Central memory CD8-positive, alpha-beta T cell (primary cell): ENCODE data around the gene ZNF469.

Experiments used
- ATAC-seq: fragments of 150-1000 bp; cut with Tn5 transposase; replicated peaks from 2 replicates; pipeline ENCODE4 v1.10.0; 2022; ENCODE audit warnings: mild to moderate bottlenecking, moderate FRiP score, moderate number of reproducible peaks; ENCODE audit not compliant: poor library complexity, severe bottlenecking; ENCODE audit errors: extremely low read depth
- DNase-seq, 2 donors: peaks; one replicate each; pipeline ENCODE4 v3.0.0; 2021; ENCODE audit warnings: low spot score in 2 of 2
- H3K27ac Mint-ChIP-seq: one replicate; pipeline ENCODE4 v1.8.0; 2022; ENCODE audit warnings: low read depth, mild to moderate bottlenecking, moderate library complexity, mixed read lengths
- H3K27me3 Mint-ChIP-seq: one replicate; pipeline ENCODE4 v1.8.0; 2022; ENCODE audit warnings: mixed read lengths
- H3K36me3 Mint-ChIP-seq: one replicate; pipeline ENCODE4 v1.8.0; 2022; ENCODE audit warnings: mild to moderate bottlenecking, moderate library complexity, mixed read lengths; ENCODE audit not compliant: insufficient read depth
- H3K4me1 Mint-ChIP-seq: one replicate; pipeline ENCODE4 v1.8.0; 2022; ENCODE audit warnings: mixed read lengths
- H3K4me3 Mint-ChIP-seq: one replicate; pipeline ENCODE4 v1.8.0; 2022; ENCODE audit warnings: mild to moderate bottlenecking, moderate library complexity, mixed read lengths
- H3K9me3 Mint-ChIP-seq: one replicate; pipeline ENCODE4 v1.8.0; 2022; ENCODE audit warnings: mixed read lengths

ZNF469 gene

DNA sequence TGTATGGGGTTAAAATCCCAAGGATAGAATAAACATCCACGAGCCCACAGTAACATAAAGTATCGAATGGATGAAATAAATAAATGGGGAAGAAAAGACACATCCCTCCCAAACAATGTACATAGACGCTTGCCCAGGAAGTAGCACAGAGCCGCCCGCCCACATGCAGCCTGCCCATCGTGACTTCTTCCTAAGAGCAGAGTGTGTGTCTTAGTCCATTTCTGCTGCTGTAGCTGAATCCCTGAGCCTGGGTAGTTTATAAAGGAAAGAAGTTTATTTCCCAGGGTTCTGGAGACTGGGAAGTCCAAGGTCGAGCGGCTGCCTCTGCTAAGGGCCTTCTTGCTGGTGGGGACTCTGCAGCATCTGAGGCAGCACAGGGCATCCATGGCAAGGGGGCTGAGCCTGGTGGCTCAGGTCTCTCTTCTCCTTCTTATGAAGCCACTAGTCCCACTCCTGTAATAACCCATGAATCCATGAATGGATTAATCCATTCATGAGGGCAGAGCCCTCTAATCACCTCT is 39.4 kb upstream of the ZNF469 start:
- Mint-ChIP-seq H3K27ac (no peak overlapping the region), H3K36me3 (no peaks in the 10 kb centered on the region), H3K4me1 (no peaks in the 10 kb centered on the region), H3K4me3 (no peak overlapping the region), H3K9me3 (no peaks in the 10 kb centered on the region), H3K27me3 (peaks cover 9% of the 10 kb centered on the region)
- ATAC-seq, result no peak
- no peak for DNase-seq

GRCh38 chr16:88344411-88345030 is 38.2 kb upstream of the ZNF469 start:
- ATAC-seq (no peak), DNase-seq (no peak)
- Mint-ChIP-seq H3K9me3 (no peaks in the 10 kb centered on the region), H3K4me1 (no peaks in the 10 kb centered on the region), H3K4me3 (no peak overlapping the region), H3K36me3 (no peaks in the 10 kb centered on the region), H3K27ac (no peak overlapping the region), H3K27me3 (peaks cover 9% of the 10 kb centered on the region)

DNA sequence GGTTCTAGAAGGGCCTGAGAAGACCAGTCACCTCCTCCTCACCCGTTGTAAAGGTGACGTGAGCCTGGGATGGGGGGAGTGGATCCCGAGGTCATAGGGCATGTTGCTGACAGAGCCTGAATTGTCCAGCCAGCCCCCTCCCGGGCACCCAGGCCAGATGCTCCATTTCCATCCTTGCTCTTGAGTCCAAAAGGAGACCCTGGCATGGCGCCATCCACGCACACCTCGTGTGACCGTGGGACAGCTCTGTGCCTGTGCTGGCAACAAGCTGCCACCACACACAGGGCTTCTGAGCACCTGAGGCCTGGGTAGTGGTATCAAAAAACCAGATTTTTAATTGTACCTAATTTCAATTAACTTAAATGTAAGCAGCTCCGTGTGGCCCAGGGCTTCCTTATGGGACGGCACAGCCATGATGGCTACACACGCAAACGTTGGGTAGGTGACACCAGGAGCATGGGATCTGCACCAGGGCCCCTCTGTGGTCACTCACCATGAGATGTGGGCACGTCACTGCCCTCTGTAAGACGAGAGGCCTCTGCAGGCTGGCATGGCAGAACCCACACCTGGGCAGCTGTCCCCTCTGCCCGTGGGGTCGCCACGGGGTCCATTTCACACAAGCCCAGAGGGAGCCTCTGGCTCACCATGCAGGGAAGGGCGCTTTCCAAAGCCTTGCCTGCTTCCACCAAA is 37.6 kb upstream of the ZNF469 start:
- H3K27me3 Mint-ChIP-seq, result peaks cover 6% of the 10 kb centered on the region
- no peaks in the 10 kb centered on the region for H3K4me1 Mint-ChIP-seq
- no peak for ATAC-seq
- no peak for DNase-seq
- H3K36me3 Mint-ChIP-seq, result no peaks in the 10 kb centered on the region
- no peak overlapping the region for H3K4me3 Mint-ChIP-seq
- no peaks in the 10 kb centered on the region for H3K9me3 Mint-ChIP-seq
- no peak overlapping the region for H3K27ac Mint-ChIP-seq

DNA sequence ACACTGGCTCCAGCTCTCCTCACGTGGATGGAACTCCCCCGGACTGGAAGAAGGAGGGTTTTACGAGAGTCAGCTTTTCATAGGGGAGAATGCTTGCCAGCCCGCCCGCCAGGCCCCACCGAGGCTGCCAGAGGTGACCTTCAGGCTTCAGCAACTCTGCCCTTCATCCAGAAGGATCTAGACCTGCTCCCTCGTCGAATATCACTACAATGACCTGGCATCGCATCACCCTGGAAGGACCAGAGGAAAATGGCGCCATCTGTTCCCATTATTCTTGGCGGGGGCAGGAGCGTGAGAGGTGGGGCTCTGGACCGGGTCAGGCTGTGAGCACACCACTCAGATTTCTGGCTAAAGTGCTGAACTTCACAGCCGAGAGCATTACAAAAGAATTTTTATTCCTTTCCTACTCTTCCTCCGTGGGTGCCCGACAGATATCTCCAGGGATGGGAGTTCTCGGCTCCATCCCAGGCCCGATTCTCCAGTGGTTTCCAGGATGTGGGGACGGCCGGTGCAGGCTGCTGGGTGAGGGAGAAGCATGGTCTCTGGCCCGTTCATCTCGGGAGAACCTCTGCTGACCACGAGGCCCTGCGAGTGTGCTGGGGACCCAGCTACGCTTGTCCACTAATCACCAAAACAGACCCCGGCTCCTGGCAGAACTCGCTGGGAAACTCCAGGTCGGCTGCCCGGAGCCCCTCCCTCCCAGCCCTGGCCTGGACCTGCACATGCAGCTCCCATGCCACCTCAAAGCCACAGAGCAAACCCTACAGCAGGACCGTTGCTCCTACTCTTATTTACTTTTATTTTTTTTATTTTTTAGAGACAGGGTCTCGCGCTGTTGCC is 36.8 kb upstream of the ZNF469 start:
- no peaks in the 10 kb centered on the region for H3K9me3 Mint-ChIP-seq
- no peak for DNase-seq

GRCh38 chr16:88346680-88347505 is 35.9 kb upstream of the ZNF469 start:
- H3K9me3 Mint-ChIP-seq, result no peaks in the 10 kb centered on the region
- DNase-seq (no peak), ATAC-seq (no peak)
- H3K4me1 Mint-ChIP-seq, result no peaks in the 10 kb centered on the region
- no peak overlapping the region for H3K27ac Mint-ChIP-seq
- H3K36me3 Mint-ChIP-seq, result no peaks in the 10 kb centered on the region
- no peak overlapping the region for H3K4me3 Mint-ChIP-seq
- H3K27me3 Mint-ChIP-seq, result no peaks in the 10 kb centered on the region

More for the DNA sequence above, 36.8 kb upstream of the ZNF469 start:
- Mint-ChIP-seq H3K27me3 (no peaks in the 10 kb centered on the region), H3K4me1 (no peaks in the 10 kb centered on the region), H3K4me3 (no peak overlapping the region), H3K36me3 (no peaks in the 10 kb centered on the region), H3K27ac (no peak overlapping the region)
- no peak for ATAC-seq

- no peaks in the 10 kb centered on the region for H3K27me3 Mint-ChIP-seq
- no peaks in the 10 kb centered on the region for H3K9me3 Mint-ChIP-seq
- H3K4me1 Mint-ChIP-seq, result no peaks in the 10 kb centered on the region
- peak overlapping the region; percentile 16 for H3K4me3 Mint-ChIP-seq
- H3K27ac Mint-ChIP-seq, result no peak overlapping the region
- ATAC-seq (no peak), DNase-seq (no peak)
- no peaks in the 10 kb centered on the region for H3K36me3 Mint-ChIP-seq
These were observed 34.9 kb upstream of the ZNF469 start for GRCh38 chr16:88347656-88348376.

DNA sequence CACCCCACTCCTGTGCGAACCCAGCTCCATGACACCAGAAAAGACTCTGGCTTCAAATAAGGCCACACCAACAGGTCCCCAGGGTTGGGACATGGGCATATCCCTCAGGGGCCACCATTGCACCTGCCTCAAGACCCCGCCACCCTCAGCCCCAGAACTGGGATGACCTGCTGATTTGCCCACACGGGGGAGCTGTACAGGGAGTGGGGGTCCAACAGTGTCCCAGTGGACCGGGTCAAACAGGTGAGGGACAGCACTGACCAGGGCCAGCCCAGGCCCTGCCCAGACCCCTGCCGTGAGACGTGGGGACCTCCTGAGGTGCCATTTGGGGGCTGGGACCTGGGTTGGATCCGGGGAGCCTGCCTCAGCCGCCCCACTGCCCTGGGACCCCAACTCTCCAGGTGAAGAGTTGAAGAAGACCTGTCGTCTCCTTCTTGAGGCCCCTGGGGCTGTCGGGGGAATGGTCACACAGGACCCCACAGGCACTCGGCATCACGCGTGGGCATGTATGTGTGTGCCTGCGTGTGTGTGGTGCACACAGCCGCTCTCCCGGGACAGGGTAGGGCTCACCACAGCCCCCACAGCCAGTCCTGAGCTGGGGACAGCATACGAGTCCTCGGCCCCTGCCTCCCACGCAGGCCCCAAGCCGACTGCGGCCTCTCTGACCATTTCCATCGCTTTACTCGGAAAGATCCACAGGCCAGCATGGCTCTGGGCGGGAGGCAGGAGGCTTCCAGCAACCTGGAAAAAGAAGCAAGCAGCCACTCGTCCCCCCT is 34.2 kb upstream of the ZNF469 start:
- Mint-ChIP-seq H3K27ac (no peak overlapping the region), H3K9me3 (no peaks in the 10 kb centered on the region), H3K4me1 (no peaks in the 10 kb centered on the region), H3K27me3 (no peaks in the 10 kb centered on the region), H3K36me3 (no peaks in the 10 kb centered on the region), H3K4me3 (peak overlapping the region; percentile 16)
- DNase-seq, result no peak
- ATAC-seq, result no peak

- Mint-ChIP-seq H3K4me1 (no peaks in the 10 kb centered on the region), H3K27ac (no peak overlapping the region), H3K4me3 (no peak overlapping the region), H3K36me3 (no peaks in the 10 kb centered on the region), H3K27me3 (no peaks in the 10 kb centered on the region), H3K9me3 (no peaks in the 10 kb centered on the region)
- DNase-seq, result no peak
- no peak for ATAC-seq
These were observed 33.4 kb upstream of the ZNF469 start for GRCh38 chr16:88349153-88349902.

GRCh38 chr16:88349903-88350900 is 32.6 kb upstream of the ZNF469 start:
- ATAC-seq, result no peak
- no peak for DNase-seq
- H3K27me3 Mint-ChIP-seq, result no peaks in the 10 kb centered on the region
- no peaks in the 10 kb centered on the region for H3K9me3 Mint-ChIP-seq
- no peak overlapping the region for H3K27ac Mint-ChIP-seq
- H3K36me3 Mint-ChIP-seq, result no peaks in the 10 kb centered on the region
- H3K4me1 Mint-ChIP-seq, result no peaks in the 10 kb centered on the region
- H3K4me3 Mint-ChIP-seq, result no peak overlapping the region

- H3K27me3 Mint-ChIP-seq, result no peaks in the 10 kb centered on the region
- H3K9me3 Mint-ChIP-seq, result no peaks in the 10 kb centered on the region
- no peaks in the 10 kb centered on the region for H3K36me3 Mint-ChIP-seq
- H3K4me1 Mint-ChIP-seq, result no peaks in the 10 kb centered on the region
- no peak for ATAC-seq
- no peak overlapping the region for H3K27ac Mint-ChIP-seq
- DNase-seq, result no peak
- no peak overlapping the region for H3K4me3 Mint-ChIP-seq
These were observed 31.8 kb upstream of the ZNF469 start for GRCh38 chr16:88350922-88351321.
